GM18868 (cell line): ENCODE data around the gene AMDHD1.
"Not testable (repeated sequence)": the region's sequence is repeated elsewhere in the genome, so short reads cannot be mapped to it uniquely, and the experiment has no call there.

ENCODE experiments used
- ATAC-seq: cut with Tn5 transposase; IDR thresholded peaks from one replicate; pipeline ENCODE4 v1.9.1; 2021; ENCODE audit warnings: mild to moderate bottlenecking, moderate library complexity; ENCODE audit not compliant: unreplicated experiment

Gene AMDHD1

DNA sequence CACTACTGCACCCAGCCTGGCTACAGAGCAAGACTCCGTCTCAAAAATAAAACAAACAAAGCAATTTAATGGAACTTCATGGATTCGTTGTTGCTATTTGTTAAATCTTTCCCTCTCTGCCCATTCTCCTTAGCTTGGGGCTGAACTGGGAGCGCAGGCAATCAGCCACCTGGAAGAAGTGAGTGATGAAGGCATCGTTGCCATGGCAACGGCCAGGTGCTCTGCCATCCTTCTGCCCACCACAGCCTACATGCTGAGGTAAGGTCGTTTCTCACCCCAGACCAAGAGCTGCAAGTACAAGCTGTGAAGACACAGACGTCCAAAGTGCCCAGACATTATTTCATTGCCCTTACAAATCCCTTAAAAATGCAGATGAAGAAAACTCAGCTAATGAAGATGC is 19.1 kb downstream of the AMDHD1 start:
- no peak for ATAC-seq

DNA sequence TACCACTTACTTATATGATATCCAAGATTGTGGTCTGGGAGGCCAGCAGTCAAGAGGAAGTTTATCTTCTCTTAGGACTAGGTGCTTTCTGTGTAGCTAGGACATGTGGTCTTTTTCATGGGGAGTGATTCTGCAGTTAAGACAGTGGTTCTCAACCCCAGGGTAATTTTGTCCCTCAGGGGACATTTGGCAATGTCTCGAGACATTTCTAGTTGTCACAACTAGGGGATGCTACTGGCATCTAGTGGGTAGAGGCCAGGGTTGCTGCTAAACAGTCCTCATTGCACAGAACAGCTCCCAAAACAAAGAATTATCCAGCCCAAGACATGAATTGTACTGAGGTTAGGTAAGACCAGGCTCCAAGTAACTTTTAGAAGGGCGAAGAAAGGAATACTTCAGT is 20.0 kb downstream of the AMDHD1 start:
- no peak for ATAC-seq

DNA sequence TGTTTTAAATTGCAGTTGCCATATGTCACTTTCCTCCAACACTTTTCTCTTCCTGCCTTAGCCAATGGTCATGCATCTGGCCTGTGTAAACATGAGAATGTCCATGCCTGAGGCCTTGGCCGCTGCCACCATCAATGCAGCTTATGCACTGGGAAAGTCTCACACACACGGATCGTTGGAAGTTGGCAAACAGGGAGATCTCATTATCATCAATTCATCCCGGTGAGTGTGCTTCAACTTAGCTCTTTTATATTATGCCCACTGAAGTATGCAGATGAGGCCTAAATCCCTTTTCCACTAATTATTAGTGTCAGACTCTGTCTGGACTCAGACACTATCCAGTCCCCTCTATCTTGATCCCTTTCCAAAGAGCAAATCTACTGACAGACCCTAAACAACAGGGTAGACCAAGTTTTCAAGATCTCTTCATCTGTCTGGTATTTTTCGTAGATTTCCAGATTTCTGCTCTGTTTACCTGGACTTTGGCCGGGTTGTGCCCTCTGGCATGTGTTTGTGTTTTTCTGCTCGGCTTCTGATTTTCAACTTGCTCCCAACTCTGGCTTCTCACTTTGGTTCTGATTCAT is 23.2 kb downstream of the AMDHD1 start:
- no peak for ATAC-seq

DNA sequence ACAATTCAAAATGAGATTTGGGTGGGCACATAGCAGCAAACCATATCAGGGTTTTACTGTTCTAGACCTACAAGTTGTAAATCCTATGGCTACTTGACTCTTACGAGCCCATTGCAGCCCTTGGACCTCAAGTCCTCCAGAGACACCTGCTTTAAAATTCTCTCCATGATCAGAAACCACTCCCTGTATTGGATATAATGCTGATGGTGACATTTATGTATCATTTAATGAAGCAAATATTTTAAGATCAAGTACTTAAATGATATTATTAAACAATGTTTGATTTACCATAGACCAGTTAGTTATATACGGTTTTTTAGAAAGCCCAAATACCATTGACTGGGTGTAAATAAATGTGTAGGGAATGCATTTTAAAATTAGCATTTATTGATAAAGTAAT is 24.2 kb downstream of the AMDHD1 start:
- ATAC-seq: no peak

DNA sequence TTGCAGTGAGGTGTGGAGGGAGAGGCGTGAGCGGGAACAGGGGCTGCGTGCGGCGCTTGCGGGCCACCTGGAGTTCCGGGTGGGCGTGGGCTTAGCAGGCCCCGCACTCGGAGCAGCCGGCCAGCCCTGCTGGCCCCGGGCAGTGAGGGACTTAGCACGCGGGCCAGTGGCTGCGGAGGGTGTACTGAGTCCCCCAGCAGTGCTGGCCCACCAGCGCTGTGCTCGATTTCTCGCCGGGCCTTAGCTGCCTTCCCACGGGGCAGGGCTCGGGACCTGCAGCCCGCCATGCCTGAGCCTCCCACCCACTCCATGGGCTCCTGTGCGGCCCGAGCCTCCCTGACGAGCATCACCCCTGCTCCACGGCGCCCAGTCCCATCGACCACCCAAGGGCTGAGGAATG is 26.0 kb downstream of the AMDHD1 start:
- not testable (repeated sequence) for ATAC-seq

DNA sequence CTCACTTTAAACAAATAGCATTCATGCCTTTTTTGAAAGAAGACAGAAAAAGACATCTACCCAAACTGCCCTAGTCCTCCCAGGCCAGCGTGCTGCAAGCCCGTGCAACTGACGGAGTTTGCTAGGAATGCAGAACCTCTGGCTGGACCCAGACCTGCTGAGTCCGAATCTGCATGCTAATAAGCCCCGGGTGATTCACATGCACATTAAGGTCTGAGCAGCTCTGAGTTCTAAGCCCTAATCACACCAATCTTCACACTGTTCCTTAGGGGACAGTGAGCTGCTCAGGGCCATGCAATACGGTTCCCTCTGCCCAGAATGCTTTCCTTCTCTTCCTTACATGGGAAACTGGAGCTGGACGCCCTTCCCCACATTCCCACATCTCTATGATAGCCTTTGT is 27.8 kb downstream of the AMDHD1 start:
- no peak for ATAC-seq

DNA sequence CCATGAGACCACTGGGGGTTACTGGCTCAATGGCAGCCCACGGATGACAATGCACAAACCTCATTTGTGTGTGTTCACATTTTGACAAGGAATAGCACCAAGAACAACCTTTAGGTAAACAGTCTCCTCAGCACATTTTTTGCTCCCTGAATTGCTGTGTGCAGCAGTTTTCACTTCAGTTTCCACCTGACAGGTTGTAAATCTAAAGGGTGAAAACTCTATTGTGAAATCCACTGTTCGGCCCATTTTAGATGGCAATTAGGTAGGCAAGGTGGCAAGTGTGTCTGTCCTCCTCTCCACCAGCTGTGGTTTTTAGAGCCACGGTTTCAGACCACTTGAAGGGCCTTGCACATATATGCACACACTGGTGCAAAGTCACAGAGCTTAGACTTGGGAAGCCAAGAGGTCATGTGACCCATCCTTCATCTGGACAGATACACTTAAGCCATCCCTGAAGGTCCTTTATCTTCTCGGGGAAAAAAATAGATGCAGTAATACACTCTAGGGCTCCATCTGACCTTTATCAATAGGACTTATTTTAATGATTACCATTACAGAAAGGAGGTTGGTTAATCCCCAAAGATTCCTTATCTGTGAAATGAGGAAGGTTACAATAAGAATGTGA is 29.8 kb downstream of the AMDHD1 start:
- ATAC-seq: no peak

DNA sequence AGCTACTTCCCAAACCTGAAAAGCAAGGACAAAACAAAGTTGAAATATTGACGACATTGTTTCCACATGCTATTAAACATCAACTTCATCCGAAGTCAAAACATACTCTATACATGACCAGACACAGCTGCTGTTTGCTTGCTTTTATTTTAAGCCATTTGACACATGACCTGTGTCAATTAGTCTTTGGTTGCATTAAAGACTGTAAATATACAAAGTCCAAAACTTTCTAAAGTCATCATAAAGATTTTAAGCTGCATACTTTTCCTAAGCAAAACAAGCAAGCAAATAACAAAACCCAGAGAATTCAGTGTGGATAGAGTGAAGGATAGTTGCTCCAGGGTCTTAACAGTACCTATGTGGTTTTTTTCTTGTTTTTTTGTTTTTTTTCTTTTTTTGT is 31.2 kb downstream of the AMDHD1 start:
- ATAC-seq: no peak

DNA sequence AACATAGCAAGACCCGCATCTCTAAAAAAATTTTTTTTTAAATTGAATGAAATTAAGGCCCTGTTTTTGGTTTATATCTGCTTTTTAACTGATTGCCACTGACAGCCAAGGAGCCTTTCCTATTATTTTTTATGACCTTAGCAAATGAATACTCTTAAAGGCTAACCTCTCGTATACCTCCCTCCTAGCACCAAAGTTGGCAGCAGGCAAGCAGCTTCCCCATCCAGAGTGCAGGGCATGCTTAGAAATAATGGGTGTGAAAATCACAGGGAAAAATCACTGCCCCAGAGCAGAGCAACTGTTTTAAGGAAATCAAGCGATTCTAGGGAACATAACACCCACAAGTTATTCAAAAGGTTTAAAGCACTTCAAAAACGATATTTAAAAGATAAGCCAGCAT is 32.4 kb downstream of the AMDHD1 start:
- no peak for ATAC-seq

DNA sequence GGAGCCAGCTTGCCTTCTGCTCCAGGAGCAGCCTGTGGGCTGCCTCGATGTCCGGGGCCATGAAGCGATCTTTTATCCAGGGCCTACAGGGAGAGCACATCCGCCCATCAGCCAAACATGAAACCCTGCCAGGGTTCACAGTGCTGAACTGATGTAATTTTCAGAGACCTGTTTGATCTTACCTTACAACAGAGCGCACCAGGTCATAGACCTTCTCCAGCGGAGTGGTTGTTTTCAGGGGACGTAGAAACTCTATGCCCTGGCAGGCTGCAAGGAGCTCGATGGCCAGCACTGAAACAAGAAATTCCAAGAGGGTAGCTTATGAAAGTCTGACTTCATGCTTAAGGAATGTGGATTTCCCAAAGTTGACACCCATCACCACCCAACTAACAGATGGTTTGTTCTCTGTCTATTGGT is 33.3 kb downstream of the AMDHD1 start:
- ATAC-seq: no peak

DNA sequence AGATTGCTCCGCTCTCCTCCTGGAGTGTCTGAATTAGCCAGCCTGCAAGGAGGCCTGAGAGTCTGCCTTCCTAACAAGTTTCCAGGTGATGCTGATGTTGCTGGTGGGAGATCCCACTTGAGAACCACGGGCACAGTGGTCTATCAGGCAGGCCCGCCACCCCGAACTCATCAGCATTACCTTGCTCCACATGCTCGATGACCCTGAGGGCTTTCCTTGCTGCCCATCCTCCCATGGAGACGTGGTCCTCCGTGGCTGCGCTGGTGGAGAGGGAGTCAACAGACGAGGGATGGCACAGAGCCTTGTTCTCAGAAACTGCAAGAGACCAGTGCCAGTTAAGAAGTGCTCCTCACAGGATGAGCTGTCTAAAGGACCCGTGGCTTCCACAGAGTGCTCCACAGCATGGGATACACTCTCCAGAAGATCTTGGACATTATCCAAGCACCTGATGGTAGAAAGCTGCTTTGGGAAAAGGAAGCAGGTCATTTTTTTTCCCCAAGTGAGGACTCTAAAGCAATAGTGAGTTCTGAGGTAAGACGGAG is 34.7 kb downstream of the AMDHD1 start:
- ATAC-seq: no peak

DNA sequence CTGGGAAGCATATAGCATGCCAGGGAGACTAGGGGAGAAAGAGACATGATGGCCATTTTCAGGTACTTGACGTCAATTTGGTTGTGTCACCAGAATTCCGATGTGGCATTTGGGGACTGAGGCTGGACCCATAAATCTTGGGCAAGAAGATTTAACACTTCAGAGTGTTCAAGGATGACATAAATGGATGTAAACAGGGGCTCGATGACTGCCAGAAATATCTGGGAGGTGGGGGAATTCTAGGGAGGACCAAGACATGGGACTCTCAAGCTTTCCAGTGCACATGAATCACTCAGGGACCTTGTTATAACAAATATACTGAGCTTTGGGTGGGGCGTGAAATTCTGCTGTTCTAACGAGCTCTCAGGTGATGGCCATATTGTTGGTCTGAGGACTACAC is 35.2 kb downstream of the AMDHD1 start:
- ATAC-seq: no peak

DNA sequence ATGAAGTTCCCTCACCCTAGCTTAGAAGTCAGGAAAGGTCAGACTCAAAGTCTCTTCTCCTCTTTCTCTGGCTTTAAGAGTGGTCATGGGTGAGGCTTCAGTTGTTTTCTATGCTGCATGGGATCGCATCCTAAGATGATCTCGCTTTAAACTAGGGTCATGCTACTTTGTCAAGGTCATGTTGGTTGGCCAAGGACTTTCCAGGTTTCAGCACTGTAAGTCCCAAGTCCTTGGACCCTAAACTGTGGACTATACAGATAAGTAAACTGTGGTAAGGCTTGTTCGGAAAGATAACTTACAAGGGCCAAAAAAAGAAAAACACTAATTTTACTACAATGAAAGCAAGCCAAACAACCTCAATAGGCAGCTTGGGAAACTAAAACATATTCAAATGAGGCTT is 35.6 kb downstream of the AMDHD1 start:
- ATAC-seq: no peak

DNA sequence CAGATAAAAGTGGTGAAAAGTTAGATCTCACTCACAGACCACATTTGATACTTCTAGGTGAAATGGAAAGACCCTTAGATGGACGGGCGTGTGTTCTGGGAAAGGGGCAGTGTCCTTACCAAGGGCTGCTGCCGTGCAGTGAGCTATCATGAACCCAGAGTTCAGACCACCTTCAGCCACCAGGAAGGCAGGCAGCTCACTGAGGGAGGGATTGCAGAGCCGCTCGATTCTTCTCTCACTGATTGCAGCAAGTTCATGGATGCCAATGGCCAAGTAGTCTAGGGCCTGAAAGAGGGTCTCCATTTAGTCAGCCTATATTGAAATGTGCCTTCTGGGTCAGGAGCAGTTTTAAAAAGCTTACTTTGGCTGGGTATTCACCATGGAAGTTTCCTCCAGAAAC is 37.3 kb downstream of the AMDHD1 start:
- ATAC-seq: no peak

DNA sequence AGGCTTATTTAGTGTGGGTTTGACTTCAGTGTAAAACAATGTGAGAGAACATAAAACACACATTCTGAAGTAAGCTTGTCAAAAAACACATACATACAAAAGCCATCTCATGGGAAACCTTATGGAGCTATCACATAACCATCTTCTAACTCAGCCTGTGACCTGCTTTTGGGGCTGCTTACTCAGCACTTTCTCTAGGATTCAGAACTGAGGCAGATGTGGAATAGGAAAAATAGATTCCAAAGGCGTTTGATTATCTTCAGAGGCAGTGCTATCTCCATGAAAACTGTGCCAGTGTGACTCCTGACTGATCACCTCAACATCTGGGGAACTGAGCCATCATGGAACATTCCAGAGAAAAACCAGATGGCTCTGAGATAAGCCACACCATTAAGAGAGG is 39.5 kb downstream of the AMDHD1 start:
- no peak for ATAC-seq

DNA sequence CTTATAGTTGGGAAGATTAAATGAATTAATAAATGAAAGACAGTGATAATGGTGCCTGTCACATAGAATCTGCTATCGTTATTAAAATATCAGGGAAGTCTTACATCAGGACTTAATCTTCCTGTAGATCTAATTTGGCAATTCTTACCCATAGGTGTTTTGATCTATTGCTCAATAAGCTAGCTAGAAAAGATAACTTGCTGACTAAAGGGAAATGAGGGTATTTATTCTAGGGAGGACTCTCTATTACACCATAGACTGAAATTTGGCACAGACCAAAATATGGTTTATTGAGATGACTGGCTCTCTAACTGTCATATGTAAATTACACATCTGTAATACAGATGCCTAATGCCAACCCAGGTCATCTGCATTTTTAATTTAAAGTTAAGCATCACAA is 41.6 kb downstream of the AMDHD1 start:
- ATAC-seq: no peak

DNA sequence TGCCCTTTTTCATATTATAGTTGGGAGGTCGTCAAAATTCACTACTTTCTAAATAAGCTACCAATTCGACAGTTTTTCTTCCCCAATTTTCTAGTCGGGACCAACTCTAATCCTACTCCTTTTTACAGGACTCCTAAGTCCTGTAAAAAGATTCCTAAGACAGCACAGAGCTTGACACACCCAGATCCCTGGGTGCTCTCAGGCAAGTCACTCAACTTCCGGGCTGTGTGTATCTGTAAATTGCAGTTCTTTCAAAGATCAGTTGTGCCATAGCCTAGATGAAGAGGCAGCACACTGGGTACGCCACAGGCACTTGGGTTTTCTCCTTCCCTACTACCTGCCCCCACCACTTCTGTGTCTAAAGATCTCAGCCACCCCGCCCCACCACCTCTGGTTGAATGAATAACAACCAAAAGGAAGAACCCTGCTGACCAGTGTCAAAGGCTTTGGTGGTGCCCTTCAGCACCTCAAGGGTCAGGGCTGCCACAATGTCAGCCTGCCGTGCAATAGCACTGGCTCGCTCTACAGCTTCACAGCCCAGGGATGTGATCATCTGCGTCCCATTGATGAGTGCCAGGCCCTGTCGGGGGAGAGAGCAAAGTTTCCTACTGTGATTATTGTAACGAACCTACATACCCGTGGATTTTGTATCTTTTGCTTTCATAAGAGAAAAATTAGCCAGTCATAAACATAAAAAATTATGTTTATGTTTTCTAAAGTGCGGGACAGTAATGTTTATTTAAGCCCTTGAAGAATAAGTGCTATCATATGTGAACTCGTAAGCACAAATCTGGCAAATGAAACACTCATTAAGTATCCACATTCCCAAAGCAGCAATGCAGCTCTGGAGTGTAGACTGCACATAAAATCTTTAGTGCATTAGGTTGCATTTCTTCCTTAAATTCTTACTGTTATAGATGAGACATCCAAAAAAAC is 43.8 kb downstream of the AMDHD1 start:
- ATAC-seq: no peak

DNA sequence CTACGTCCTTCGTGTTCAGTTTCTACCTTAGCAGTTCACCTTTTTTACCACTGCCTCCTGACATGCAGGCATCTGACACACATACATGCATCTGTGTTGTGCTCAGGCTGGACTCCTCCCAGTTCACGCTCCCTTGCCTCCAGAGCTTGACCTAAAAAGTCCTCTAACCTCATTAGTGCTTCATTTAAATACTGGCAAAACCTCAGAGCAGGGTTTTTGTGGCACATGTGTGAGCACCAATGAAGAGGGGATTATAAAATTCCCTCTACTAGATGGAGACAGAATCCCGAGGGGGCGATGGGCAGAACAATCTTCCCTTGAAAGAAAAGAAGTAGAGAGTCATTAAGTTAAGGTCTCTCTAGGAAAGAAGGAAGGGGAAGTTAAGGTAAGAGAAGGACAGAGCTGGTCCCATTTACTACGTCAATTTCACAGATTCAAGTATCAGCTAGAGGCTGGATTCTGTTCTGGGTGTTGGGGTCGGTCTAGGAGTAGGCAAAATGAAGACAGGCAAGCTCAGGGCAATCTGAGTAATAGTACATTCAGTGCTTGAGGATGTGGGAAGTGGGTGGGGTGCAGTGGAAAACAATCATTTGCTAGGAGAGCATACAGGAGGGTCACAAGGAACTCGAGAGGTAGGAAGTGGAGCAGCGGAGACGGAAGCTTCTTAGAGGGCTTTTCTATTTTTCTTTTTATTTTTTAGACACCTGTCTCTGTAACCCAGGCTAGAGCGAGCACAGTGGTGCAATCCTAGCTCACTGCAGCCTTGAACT is 45.6 kb downstream of the AMDHD1 start:
- no peak for ATAC-seq

DNA sequence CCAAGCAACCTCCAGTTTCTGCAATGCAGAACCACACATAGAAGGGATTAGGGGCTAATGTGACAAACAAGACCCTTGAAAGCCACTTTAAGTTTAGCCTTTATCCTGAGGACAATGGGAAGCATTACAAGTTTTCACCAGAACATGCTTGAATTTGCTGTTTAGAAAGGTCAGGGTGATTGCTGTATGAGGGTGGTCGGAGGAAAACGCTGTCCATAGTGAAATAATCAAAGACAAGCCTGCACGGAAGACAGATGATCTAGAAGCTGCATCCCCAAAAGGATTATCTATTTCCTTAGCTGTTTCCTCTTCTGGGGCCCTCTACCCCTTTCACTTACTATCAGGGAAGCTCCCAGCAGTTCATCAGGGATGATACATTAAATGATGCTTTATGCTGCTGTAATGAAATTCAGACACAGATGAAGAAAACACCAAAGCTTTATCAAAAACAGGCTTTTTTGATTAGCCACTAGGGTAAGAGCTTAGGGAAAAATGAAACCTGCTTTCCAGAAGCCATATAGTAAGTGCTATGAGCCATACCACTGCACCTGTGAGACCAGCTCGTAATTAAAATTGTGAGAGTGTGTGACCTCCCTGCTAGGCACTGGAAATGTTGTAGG is 46.5 kb downstream of the AMDHD1 start:
- no peak for ATAC-seq

DNA sequence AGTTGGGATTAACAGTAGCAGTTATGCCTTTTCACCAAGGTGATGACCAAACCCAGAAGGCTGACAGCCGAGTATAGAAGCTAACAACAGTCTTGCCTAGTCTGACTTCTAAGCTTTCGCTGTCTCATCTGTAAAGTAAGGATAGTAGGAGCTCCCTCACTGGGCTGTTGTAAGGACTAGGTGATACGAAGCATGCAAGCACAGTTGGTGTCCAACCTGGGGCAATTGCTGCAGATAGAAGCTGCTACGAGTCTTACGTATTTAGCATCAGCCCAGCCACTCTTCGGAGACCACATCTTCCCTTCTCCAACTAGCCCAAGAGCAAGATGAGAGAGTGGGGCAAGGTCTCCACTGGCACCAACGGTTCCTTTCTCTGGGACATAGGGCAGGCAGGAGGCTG is 47.0 kb downstream of the AMDHD1 start:
- ATAC-seq: no peak

DNA sequence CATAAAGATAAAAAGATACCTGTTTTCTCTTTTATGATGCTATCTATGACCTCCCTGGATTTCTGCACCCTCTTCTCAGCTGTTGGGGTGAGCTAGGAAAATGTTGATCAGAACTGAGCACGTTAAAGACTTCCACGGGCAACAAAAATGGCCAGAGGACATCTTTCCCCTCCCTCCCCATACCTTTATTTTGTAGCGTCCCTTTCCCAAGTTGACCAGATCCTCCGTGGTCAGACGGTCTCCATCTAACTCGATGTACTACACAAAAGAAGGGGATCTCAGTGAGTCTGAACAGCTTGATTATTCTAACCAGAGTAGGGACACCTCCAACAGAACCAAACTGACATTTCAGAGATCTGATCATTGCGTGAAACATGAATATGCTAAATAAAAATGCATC is 50.8 kb downstream of the AMDHD1 start:
- no peak for ATAC-seq
